HS-27A (cell line): Measurements from ENCODE around the gene ASB2.

ENCODE experiments used
- DNase-seq: peaks from one replicate; pipeline ENCODE4 v3.0.0-alpha.2; 2012; ENCODE audit warnings: low read depth, missing footprints

ASB2 gene

DNA sequence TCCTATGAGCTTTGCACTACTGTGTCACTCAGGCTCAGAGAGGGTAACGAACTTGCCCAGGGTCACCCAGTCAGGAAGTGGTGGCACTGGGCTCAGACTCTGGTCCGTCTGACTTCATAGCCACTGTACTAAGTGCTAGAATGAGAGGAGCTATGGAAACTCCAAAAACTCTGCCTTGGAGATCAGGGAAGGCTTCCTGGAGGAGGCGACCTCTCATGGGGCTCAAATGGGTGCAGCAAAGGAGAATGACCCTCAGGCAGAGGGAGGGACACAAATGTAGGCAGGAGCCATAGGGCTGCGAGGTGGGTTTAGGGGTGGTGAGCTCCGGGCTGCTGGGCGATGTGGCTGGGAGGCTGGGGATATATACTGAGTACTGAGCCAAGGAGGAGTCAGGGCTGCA lies 23.9 kb upstream of the ASB2 start:
- no peak for DNase-seq

DNA sequence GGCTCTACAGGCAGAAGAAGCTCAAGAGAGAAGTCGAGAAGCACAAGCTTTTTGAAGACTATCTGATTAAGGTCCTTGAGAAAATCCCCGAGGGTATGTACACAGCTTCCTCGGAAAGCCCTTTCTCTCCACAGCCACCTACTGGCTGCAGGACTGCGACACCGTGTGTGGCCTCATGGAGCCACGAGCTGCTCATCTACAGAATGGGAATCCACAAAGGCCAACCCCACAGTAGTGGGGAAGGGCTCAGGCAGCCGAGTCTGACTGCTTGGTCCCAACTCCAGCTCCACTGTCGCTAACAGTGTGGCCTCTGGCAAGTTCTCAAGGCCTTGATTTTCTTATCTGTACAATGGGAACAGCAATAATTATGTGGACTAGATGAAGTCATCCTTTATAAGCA lies 23.2 kb upstream of the ASB2 start:
- no peak for DNase-seq

DNA sequence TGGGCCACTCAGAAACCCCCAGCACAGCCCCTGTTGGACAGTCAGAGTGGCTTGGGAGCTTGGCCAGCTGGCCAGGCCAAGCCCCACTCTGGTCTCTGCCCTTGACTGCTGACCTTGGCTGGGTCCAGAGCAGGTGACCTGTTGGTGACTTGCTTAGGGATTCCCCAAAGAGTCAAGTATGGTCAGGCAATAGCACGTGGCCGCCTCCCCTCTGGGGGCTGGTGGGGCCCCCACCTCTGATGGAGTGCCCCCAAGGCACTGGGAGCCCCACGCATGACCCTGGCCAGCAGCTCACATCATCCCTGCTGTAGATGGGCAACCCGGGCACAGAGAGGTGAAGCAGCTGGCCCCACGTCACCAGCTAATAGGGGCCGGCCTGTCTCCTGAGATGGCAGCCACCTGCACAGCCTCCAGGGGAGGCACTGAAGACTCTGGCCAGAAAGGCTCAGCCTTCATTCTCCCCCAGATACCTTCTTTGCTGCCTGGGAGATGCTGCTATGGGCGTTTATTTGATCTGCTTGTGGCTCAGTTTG lies 22.6 kb upstream of the ASB2 start:
- DNase-seq: no peak

DNA sequence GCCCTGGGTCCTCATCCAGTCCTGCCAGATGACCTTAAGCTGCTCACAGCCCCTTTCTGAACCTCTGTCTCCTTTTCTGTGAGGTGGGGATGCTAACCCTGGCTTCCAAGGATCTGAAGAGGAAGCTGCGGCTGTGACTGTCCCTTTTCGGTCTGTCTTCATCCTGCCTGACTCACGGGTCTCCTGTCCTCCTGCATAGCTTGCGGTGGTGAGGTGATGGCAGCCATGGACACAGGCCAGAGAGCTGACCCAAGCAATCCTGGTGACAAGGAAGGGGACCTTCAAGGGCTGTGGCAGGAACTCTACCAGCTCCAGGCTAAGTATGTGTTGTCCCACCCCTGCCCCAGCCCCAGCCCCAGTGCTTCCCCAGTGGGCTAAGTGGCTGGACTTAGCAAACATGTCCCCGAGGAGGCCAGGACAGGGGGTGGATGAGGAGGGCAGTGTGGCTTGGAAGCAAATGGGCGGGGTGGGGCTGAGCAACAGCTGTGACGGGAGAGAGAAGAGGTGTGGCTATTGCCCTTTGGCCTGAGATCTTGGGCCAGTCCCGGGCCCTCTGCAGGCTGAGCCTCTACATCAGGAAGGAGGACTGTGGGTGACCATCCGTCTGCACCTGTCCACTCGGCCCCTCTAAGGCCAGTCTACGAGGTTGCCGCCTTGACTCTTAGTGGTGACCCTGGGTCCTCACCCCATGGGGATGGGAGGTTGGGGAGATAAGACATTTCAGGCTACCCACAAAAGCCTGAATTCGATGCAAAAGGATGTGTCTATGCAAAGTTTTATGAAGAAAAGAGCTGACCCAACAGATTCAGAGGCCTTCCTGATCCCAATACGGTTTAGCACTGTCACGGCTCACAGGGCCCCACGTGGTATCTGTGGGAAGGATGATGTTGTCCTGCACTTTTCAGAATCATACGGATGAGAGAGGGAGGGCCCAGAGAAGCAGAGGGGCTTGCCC lies 21.8 kb upstream of the ASB2 start:
- no peak for DNase-seq

DNA sequence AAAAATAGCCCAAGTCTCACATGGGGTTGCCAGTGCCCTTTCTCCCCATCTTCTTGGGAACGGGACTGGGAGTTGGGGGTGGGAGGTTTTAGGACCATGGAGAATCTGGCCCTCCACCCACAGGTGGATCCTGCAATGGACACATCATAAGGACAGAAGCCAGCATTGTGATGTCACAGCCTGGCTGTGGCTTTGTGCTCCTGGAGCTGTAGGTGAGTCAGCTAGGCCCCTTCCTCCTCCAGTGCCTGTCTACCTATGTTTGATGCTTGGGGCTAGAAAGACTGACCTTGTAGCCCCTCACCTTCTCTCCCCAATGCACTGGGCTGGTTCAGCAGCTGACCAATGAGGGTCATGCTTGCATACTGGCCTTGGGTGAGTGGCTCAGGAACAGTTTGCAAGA lies 20.7 kb upstream of the ASB2 start, which contains the start of gene CCDC197:
Gene CCDC197, plus strand, starts transcription at position 220 of the 400 bp plus-strand sequence. CDS start 831 bp downstream, outside the sequence.
- no peak for DNase-seq

DNA sequence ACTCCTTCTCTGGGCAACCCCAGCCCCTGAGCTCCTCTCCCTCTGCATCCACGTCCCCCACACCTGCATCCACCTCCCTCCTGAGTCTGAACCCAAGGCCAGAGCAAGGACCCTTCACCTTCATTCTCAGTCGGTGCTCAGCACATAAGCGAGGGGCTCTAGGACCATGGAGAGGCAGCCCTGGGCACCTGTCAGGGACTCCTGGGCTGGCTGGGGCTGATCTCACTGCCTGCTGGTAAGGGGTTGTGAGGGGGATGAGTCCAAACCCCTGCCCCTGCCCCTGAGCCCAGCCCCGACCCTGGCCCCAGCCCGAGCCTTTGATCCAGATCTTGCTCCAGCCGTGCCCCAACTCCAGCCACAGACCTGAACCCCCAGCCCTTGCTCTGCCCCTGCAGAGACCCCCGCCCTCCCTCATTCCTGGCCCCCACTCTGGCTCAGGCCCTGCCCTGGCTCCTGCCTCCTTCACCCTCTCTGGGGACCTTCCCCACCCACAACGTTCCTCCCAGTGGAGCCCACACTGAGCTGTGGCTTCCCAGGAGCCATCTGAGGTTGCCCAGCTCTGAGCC lies 19.8 kb upstream of the ASB2 start:
- no peak for DNase-seq

DNA sequence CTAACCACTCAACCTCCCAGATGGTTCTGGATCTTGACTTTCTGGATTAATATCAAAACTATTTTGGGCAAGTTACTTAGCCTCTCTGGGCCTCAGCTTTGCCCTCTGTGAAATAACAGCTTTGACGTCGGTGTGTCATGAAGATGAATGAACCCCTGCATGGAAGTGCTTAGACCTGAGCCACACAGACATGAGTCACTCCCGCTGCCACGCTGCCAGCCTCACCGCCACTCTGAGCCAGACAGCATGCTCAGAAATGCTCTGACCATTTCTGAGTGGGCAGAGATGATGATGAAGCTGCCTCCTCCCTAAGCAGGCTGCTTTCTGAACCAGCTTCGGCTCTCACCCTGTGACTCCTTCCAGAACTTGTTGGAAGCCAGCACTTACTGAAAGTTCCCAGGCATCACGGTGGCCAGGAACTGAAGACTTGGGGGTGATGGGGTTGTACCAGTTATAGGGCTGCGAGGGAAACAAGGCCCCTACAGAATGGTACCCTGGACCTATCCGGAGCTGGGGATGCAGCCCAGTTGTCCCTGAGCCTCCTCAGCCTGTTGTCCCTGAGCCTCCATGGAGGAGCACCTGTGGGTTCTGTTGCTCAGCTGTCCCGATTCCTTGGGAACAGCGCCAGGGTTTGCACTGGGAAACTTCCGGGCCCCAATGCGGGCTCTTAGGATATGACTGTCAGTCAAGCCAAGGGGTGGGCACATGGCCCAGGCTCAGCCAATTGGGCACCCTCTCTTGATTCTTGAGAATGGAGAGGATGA lies 18.7 kb upstream of the ASB2 start:
- DNase-seq: no peak

DNA sequence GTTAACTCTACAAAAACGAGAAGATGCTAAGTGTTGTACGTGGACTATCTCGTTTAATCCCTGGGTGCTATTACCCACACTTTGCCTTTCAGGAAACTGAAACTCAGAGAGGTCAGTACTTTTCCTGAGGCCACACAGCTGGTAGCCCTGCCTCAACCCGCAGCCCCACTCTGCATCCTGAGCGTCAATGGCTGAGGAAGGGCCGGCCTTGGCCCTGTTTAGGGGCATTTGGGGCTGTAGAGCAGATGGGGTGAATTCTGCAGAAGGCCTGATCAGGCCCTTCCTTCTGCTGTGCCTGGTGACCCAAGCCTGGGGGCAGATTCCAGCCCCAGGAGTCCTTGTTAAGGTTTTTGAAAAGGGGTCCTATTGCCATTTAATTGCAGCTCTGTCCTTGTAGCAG lies 17.0 kb upstream of the ASB2 start:
- no peak for DNase-seq

DNA sequence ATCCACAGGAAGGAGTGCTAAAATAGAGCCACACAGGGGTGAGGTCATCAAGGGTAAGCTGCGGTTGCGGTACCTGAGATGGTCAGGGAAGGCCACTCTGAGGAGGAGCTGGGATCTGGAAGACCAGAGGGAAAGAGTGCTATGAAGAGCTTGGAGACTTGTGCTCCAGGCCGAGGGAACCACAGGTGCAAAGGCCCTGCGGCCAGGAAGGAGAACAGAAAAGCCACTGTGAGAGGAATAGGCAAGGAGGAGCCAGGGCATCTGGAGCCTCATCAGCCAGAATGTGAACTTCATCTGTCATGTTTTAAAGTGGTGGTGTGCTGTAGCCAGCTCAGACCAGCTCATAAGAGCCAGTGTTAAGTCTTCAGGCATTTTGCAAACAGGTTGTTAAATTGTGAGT lies 15.3 kb upstream of the ASB2 start:
- no peak for DNase-seq

DNA sequence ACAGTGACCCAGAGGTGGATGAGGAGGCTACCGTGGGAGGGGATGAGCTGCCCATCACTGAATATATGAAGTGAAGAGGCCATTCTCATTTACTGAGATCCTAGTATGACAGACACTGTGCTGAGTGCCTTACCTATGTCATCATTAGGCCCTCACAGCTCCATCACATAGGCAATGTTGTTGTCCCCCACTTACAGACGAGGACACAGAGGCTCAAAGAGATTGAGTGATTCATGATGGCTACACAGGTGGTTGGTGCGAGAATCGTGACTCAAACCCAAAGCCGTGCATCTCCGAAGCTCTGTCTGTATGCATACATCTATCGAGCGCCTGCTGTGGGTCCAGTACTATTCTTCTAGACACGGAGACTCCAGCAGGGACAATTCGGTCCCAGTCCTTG lies 14.8 kb upstream of the ASB2 start:
- no peak for DNase-seq

DNA sequence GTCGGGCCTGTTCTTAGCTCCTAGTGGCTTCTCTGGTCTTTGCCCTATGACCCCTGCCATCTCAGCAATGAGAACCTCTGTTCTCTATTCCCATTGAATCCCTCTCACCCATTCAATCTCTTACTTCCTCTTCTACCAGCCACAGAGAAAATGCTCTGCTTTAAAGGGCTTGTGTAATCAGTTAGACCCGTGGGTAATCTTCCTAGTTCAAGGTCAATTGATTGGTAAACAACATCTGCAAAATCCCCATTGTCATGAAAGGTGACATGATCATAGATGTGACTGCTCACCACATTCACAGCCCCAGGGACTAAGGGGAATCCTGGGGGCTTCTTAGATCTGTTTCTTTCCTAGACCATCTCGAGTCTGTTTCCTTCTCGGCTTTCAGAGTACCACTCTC lies 13.6 kb upstream of the ASB2 start:
- DNase-seq: no peak

DNA sequence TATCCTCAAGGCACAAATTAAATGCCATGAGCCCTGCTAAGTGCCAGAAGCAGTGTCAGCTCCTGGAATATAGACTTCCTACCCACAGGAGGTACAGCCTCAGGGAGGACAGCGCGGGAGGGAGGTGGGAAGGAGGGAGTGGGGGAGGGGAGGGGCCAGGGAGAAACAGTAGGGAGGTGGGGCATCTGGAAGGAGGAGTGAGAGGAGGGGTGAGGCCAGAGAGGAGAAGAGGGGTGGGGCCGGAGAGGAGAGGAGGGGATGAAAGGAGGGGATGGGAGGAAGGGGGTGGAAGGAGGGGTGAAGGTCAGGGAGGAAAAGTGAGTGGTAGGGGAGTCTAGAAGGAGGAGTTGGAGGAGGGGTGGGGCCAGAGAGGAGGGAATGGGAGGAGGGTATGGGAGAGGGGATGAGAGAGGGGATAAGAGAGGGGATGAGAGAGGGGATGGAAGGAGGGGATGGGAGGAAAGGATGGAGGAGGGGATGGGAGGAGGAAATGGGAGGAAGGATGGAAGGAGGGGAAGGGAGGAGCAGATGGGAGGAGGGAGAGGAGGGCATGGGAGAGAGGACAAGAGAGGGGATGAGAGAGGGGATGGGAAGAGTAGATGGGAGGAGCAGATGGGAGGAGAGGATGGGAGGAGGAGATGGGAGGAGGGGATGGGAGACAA lies 11.6 kb upstream of the ASB2 start:
- DNase-seq: no peak

DNA sequence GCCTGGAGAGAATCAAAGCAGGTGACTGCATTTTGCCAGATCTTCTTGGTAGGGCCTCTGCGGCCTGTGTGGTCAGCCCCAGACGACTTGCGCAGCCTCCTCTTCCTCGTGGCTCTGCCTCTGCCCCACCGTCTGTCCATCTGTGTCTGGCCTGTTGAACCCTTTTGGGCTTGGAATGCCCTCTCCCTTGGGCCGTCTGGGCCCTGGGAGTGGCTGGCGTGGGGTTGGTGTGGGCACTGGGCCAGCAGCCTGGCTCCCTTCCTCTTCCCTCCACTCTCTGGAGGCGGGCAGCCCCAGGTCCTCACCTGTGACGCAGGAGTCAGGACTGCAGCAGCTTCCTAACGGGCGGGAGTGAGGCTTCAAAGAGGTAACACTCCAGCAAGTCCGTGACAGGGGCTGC lies 11.0 kb upstream of the ASB2 start:
- no peak for DNase-seq

DNA sequence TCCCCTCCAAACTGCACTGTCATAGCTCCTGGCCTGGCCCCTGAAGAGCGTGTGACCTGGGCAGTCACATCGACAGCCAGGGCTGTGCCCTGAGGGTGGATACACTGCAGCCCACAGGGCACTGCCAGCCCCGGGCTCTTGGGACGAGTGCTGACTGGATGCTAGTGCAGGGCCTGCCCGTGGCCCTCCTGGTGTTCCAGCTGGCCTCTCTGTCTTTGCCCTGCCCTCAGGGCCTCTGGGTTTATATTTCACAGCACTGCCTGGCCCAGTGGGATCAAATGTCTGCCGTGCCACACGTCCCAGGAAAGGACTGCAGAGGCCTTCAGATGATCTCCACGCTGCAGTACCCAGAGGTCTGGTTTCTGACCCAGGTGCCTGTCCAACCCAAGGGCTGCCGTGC lies 10.6 kb upstream of the ASB2 start:
- DNase-seq: no peak

DNA sequence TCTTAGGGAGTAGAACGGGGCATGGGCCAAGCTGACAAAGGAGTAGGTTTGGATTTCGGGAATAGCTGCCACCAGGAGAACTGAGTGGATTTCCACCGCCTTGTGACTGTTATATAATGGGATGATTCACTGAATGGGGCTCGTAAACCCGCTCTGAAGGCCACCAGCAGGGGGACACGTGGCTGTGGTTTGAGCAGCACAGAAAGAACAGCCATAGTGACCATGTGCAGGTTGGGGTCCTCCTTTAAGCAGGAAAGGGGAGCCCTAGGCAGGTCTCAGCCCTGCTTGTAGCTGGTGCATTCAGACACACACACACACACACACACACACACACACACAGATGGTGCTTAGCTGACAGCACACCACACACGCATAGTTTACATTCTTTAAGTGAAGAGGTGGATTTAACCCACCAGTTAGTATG lies 8.6 kb upstream of the ASB2 start:
- no peak for DNase-seq

DNA sequence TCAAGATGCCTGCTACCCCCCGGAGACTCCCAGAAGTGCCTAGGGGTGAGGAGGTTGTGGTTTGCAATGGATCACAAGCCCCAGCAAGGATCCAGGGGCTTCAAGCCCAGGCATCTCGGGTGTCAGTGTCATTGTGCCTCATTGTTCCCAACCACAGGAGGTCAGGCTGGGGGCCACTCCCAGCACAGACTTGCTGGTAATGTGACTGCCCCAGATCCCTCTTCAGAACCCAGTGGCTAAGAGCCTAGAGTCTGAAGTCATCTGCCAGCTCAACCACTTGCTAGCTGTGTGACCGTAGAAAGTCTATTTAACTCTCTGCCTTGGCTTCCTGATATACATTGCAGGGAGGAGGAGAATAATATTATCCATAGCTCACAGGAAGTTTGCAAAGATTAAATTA lies 7.7 kb upstream of the ASB2 start:
- DNase-seq: no peak

DNA sequence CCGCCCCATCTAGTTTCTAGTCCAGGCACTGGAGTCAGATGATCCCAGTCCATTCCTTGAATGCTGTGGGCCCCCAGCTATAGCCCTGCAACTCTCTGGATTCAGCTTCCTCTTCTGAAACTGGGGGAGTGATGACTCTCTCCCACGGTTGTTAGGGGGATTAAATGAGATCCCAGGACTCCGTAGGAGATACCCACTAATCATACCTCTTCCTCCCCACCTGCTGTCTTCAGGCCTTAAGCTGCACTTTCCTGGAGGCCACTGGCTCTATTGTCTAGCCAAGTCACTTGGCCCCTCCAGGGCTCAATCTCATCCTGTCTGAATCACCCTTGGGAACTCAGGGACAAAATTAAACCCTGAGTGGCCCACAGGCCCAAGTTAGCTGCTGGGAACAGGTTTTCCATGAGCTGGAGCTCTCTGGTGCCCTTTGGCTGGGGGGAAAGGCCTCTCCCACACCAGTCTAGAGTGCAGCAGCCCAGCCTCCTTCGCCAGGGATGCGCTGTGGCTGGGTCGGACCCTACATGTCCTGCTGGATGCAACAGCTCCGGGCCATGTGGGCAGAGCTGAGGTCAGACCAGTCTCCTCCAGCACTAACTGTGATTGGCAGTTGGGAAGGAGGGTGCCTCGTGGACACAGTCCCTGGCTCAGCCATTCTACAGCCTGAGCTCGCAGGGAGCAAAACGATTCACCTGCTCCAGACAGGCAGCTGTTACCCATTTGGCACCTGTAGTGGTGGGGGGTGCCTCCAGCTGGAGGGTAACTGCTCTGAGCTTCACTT lies 6.0 kb upstream of the ASB2 start:
- no peak for DNase-seq

DNA sequence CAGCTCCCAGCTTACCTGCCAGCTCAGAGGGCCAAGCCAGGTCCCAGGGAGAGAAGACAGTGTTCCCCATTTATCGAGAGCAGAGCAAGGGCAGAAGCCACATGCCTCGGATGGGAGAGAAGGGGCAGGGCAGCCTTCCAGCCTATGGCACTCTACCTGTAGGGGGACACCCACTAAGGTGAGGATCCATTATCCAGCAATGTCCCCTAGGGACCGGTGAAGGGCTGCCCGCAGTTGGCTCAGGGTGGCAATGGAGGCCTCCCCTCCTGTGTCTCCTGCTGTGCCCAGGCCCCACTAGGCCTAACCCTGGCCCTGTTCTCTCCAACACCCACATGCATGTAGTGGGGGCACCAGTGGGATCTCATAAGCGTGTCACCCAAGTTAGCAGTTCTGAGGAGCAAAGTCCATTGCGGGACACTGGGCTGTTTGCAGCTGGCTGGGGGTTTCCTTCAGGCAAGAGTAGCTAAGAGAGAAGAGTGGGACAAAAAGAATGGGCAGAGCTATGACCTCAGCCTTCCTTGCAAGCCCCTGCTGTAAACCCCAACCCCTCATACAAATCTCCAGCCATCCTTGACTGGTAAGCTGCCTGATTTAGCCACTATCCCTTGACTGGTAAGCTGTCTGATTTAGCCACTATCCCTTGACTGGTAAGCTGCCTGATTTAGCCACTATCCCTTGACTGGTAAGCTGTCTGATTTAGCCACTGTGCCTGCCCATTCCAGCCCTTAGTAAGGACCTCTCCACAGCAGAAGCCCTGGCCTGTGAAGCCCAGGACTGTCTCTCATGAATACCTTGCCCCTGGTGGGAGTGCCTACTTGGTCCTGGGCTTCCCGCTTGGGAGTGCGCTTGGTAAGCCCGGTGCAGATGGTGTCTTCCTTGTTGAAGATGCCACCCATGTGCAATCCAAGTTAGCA lies 5.2 kb upstream of the ASB2 start:
- no peak for DNase-seq

DNA sequence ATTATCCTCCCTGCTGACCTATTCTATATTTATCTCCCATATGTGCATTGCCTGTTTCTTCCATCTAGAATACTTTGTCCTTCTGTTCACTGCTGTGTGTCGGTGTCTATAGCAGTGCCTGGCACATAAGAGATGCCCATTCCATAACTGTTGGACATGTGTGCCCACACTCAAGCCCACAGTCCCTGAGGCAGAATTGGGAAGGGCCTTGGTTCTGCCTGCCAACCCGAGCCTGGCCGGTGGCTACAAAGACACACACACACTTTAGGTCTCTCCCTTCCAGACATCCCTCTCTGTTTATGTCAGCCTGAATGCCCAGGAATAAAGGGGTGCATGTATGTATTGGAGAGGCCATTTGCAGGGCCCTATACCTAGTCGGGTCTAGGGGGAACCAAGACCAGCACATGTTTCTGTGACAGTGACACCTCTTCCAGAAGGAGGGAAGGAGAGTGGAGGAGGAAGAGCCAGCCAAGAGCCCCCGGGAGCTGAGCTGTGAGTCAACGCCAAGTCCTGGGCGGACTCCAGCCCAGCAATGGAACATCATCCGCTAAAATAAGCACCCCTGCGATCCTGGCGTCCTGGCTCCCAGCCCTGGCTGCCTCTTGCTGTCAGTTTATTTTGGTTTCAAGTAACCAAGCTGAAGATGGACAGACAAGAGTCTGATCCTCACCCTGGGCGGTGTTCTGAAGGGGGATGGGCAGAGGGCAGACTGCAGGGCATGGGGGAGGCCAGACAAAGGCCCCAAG lies 4.3 kb upstream of the ASB2 start:
- no peak for DNase-seq
